HEK293T (cell line): Measurements from ENCODE around the gene THSD7B.

Experiments
- CTCF ChIA-PET: fragments of 350-600 bp; formaldehyde crosslinking; extraction: SDS; loops from one replicate; lab custom pipeline; 2021; ENCODE audit warnings: antibody characterized with exemption, inconsistent platforms; lab: Yijun Ruan, JAX
- POLR2A ChIA-PET: fragments of 350-600 bp; formaldehyde crosslinking; extraction: SDS; loops from one replicate; lab custom pipeline; 2020; ENCODE audit warnings: antibody characterized with exemption, inconsistent platforms; lab: Yijun Ruan, JAX
- DNase-seq: peaks from one replicate; pipeline ENCODE4 v3.0.0; 2012; ENCODE audit warnings: mixed read lengths; ENCODE audit errors: extremely low spot score
- ARNT ChIP-seq: fragments of 450-650 bp; IDR thresholded peaks from 2 replicates; pipeline ENCODE4 v1.6.1; 2017; ENCODE audit warnings: mild to moderate bottlenecking
- BHLHE40 ChIP-seq: fragments of 450-650 bp; IDR thresholded peaks from 2 replicates; pipeline ENCODE4 v1.6.1; 2016; ENCODE audit warnings: mild to moderate bottlenecking, moderate library complexity, borderline replicate concordance
- CTBP1 ChIP-seq: fragments of 450-650 bp; IDR thresholded peaks from 2 replicates; pipeline ENCODE4 v1.6.1; 2016; ENCODE audit warnings: borderline replicate concordance
- ELF4 ChIP-seq: fragments of 450-650 bp; IDR thresholded peaks from 2 replicates; pipeline ENCODE4 v1.6.1; 2017; ENCODE audit warnings: antibody characterized with exemption
- FOXA1 ChIP-seq: fragments of 450-650 bp; IDR thresholded peaks from 2 replicates; pipeline ENCODE4 v1.6.1; 2016; ENCODE audit warnings: mild to moderate bottlenecking
- FOXK2 ChIP-seq: fragments of 450-650 bp; IDR thresholded peaks from 2 replicates; pipeline ENCODE4 v1.6.1; 2016; ENCODE audit warnings: mild to moderate bottlenecking
- FOXM1 ChIP-seq: fragments of 450-650 bp; IDR thresholded peaks from 2 replicates; pipeline ENCODE4 v1.6.1; 2017; ENCODE audit warnings: mild to moderate bottlenecking, borderline replicate concordance
- HDGF ChIP-seq: fragments of 450-650 bp; IDR thresholded peaks from 2 replicates; pipeline ENCODE4 v1.6.1; 2017; ENCODE audit warnings: antibody characterized with exemption, borderline replicate concordance
- L3MBTL2 ChIP-seq: fragments of 450-650 bp; conservative IDR thresholded peaks from 2 replicates; pipeline ENCODE4 v1.6.1; 2016; ENCODE audit warnings: mild to moderate bottlenecking
- LEF1 ChIP-seq: fragments of 450-650 bp; IDR thresholded peaks from 2 replicates; pipeline ENCODE4 v1.6.1; 2017; ENCODE audit warnings: mild to moderate bottlenecking, borderline replicate concordance
- NFRKB ChIP-seq: fragments of 450-650 bp; IDR thresholded peaks from 2 replicates; pipeline ENCODE4 v1.6.1; 2016; ENCODE audit warnings: mild to moderate bottlenecking, moderate library complexity
- SUZ12 ChIP-seq: fragments of 450-650 bp; IDR thresholded peaks from 2 replicates; pipeline ENCODE4 v1.6.1; 2016; ENCODE audit warnings: mild to moderate bottlenecking
- TARDBP ChIP-seq: fragments of 450-650 bp; IDR thresholded peaks from 2 replicates; pipeline ENCODE4 v1.6.1; 2016
- ZNF384 ChIP-seq: fragments of 450-650 bp; IDR thresholded peaks from 2 replicates; pipeline ENCODE4 v1.6.1; 2016
- TF ChIP-seq, protein P1 (sequence below): fragments of 450-650 bp; IDR thresholded peaks from 2 replicates; pipeline ENCODE4 v1.6.1; 2016

THSD7B gene

DNA sequence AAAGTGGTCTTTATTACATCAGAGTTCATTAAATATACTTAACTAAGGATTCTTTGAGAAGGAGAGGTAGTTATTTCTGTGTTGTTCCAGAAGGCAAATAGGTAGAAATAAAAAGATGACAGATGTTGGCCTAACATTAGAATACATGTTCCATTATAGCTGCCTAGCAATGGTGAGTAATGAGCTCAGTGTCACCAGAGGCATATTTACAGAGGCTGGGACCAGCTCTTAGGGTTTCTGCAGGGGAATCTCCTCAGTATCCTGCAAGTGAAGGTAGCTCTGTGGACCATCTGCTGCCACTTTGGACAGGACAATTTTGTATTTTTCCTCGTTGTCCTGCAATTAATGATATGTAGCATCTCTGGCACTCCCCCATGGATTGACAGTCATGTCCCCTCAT is 416.0 kb downstream of the THSD7B start:
- CTCF ChIA-PET: interaction anchor here (0.7 kb wide), 1 partner anchor 707 kb away, joined by 4 read pairs; no protein-coding TSS in a partner anchor
- DNase-seq: no peak
- POLR2A ChIA-PET: no interaction called here
- TF ChIP-seq HDGF (no peak), CTBP1 (no peak), FOXM1 (no peak), SUZ12 (no peak)

DNA sequence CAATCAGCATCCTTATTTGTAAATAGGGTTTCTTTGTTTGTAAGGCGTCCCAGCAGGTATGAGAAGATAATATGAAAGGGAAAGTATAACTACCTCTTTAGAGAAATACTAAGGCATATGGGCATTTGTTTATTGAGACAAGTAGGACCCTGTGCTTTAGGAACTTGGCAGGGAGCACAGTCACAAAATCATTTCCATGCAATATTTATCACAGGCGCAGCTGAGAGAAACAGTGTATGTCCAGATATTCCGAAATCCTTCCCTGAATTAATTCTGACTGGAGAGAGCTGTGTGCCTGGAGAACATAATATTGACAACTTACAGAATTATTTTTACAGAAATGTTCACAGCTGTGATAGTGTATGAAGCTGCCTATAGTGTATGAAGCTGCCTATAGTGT is 416.7 kb downstream of the THSD7B start:
- ChIA-PET POLR2A (no interaction called here), CTCF (no interaction called here)
- DNase-seq: no peak
- TF ChIP-seq ARNT: no peak
- TF ChIP-seq FOXM1: no peak
- TF ChIP-seq L3MBTL2: no peak
- TF ChIP-seq ELF4: no peak
- no peak for TF ChIP-seq BHLHE40
- TF ChIP-seq TARDBP: no peak
- TF ChIP-seq LEF1: no peak
- no peak for TF ChIP-seq CTBP1
- no peak for TF ChIP-seq FOXK2
- no peak for TF ChIP-seq ZNF384
- TF ChIP-seq, protein P1, sequence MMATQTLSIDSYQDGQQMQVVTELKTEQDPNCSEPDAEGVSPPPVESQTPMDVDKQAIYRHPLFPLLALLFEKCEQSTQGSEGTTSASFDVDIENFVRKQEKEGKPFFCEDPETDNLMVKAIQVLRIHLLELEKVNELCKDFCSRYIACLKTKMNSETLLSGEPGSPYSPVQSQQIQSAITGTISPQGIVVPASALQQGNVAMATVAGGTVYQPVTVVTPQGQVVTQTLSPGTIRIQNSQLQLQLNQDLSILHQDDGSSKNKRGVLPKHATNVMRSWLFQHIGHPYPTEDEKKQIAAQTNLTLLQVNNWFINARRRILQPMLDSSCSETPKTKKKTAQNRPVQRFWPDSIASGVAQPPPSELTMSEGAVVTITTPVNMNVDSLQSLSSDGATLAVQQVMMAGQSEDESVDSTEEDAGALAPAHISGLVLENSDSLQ: no peak
- no peak for TF ChIP-seq FOXA1
- no peak for TF ChIP-seq SUZ12
- no peak for TF ChIP-seq HDGF

DNA sequence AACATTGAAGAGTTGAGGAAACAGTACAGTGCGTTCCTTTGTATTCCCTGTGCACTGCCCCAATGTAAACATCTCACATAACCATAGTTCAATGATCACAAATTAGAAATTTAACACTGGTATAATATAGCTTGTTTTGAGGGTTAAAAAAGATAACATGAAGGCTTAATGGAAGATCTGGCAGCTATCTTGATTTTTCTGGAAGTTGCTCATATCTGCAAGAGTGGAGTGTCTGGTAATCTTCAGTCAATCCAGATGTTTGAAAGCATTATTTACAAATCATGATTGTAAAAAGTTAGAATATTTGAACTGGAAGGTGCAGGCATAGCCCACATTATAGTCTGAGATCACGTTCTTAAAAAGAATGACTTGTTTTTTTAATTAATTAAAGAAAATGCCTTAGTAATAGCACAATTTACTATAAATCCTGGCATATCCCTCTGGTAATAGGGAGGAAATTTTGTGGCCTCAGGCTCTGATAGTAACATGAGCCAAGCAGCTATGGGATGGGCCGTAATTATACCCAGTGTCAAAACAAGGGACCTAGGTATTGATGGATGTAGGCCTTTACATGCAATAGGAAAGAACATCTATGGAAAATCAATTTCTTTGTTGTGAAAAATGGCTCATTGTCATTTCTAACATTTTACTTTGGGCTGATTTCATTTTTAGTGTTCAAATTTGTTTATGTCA is 418.0 kb downstream of the THSD7B start:
- TF ChIP-seq ELF4: no peak
- TF ChIP-seq, protein P1: no peak
- TF ChIP-seq TARDBP: no peak
- no peak for TF ChIP-seq L3MBTL2
- TF ChIP-seq ZNF384: no peak
- TF ChIP-seq CTBP1: no peak
- no peak for TF ChIP-seq FOXM1
- TF ChIP-seq NFRKB: no peak
- no peak for TF ChIP-seq ARNT
- ChIA-PET POLR2A (no interaction called here), CTCF (no interaction called here)
- no peak for DNase-seq

DNA sequence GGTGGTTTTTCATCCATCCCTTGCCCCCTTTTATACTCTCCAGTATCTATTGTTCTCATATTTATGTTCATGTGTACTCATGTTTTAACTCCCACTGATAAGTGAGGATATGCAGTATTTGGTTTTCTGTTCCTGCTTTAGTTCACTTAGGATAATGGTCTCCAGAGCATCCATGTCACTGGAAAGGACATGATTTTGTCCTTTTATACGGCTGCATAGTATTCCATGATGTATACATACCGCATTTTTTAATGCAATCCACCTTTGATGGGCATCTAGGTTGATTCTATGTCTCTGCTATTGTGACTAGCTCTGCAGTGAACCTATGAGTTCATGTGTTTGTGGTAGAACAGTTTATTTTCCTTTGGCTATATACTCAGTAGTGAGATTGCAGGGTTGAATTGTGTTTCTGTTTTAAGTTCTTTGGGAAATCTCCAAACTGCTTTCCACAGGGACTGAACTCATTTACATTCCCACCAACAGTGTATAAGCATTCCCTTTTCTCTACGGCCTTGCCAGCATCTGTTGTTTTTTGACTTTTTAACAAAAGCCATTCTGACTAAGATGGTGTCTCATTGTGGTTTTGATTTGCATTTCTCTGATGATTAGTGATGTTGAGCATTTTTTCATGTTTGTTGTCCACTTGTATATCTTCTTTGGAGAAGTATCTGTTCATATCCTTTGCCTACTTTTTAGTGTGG is 420.2 kb downstream of the THSD7B start:
- CTCF ChIA-PET: no interaction called here
- no peak for DNase-seq
- POLR2A ChIA-PET: no interaction called here
- TF ChIP-seq ARNT (no peak), BHLHE40 (no peak), CTBP1 (no peak)

DNA sequence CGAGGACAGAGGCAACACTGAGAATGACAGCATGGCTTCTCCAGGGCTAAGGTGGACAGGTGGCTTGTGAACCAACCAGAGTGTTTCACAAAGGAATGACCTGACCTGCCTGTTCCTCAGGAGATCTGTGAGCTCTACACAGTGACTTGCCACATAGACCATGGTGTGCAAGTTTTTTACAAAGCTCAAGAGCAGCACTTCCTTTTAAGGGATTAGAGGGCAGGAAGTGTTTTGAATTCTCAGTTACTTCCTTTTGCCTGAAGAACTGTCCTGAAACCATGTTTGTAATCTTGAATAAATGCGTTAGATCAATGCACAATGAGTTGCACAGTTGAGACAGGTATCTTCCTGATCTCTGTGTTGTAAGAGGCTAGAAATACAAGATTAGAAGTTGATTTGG is 421.9 kb downstream of the THSD7B start:
- TF ChIP-seq SUZ12 (no peak), L3MBTL2 (no peak), ZNF384 (no peak), ELF4 (no peak), CTBP1 (no peak), TARDBP (no peak), BHLHE40 (no peak), FOXM1 (no peak), HDGF (no peak)
- ChIA-PET CTCF (no interaction called here), POLR2A (no interaction called here)
- DNase-seq: no peak

DNA sequence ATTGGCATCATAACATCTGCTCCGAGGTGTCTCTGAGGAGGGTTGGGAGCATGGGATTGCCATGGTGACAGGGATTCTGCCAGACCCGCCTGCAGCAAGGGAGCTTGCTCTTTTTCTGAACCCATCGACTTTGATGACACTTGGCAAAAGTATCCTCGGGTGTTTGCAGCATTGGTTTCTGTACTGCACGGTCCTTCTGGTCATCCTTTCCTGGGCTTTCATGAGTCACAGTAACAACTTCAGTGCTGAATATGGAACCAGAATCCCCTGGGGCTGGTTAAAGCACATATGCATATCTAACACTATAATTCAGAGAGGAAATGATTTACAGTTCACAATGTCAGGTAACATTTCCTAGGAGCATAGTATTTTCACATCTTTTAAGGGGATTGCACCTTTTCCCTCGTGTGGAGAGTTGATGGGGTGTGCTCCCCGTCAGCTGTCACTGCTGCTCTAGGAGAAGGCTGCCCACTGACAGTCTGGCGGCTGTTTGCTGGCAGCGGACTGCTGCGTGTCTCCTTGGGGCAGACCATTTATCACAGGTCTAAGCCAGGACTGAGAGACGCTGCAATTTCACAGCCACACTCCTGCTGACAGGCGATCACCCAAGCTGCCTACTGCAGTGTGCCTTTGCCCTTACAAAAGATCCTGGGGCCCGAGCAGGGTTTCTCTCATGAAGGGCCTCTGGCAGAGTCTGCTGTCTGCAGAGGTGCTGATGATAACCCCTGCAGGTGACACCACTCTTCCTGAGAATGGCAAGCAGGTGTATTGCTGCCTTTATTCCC is 425.3 kb downstream of the THSD7B start:
- ChIA-PET POLR2A (no interaction called here), CTCF (no interaction called here)
- no peak for TF ChIP-seq NFRKB
- no peak for TF ChIP-seq FOXK2
- DNase-seq: no peak
